Epithelial cell of esophagus (primary cell): Measurements from ENCODE around the gene SUSD2.

Experiments
- DNase-seq: peaks from one replicate; pipeline ENCODE4 v3.0.0; 2010; ENCODE audit warnings: low read depth
- H3K4me3 ChIP-seq: 2 replicates; pipeline ENCODE4 v1.5.1; 2011; ENCODE audit warnings: mild to moderate bottlenecking, low read length, control low read depth
- TF ChIP-seq, protein P1 (sequence below): IDR thresholded peaks from 2 replicates; pipeline ENCODE4 v1.5.1; 2011; ENCODE audit warnings: low read depth, mild to moderate bottlenecking, low read length, control low read depth, inconsistent platforms; ENCODE audit not compliant: insufficient read depth; ENCODE audit errors: missing control alignments

Gene SUSD2

DNA sequence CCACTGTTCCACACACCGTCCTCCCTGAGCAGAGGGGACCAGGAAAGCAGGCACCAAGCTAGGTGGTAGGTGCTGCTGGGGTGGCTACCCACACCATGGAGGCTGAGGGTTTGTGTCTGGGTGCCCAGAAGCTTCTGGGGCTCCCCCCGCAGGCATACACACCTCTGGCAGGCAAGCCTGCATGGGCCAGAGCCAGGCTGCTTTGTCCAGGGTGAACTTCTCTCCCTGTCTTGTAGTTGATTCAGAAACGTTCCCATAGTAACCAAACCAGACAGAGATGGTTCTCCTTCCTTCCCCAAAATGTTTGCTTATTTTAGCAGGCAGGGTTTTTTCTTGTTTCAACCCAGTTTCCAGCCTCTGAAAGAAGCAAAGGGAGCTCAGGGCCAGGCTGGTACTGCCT is 40.9 kb upstream of the SUSD2 start:
- H3K4me3 ChIP-seq, result no peak overlapping the region
- TF ChIP-seq, protein P1, sequence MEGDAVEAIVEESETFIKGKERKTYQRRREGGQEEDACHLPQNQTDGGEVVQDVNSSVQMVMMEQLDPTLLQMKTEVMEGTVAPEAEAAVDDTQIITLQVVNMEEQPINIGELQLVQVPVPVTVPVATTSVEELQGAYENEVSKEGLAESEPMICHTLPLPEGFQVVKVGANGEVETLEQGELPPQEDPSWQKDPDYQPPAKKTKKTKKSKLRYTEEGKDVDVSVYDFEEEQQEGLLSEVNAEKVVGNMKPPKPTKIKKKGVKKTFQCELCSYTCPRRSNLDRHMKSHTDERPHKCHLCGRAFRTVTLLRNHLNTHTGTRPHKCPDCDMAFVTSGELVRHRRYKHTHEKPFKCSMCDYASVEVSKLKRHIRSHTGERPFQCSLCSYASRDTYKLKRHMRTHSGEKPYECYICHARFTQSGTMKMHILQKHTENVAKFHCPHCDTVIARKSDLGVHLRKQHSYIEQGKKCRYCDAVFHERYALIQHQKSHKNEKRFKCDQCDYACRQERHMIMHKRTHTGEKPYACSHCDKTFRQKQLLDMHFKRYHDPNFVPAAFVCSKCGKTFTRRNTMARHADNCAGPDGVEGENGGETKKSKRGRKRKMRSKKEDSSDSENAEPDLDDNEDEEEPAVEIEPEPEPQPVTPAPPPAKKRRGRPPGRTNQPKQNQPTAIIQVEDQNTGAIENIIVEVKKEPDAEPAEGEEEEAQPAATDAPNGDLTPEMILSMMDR, result no peak
- DNase-seq, result no peak

DNA sequence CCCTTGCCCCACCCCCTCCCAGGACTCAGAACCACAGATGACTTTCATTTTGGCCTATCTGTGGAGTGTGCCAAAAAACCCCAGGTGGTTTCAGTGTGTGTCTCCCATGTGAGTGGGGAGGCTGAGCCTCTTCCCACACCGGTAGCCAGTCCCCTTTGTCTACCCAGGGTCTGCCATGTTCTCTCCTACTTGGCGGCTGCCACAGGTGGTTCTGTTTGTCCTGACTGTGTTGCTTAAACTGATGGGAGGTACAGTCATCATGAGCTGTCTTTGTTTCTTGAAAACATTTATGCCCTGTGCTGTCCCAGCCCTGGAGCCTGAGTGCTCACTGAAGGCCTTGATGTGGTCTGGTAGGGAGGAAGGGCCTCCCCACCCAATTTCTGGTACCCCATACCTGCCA is 39.7 kb upstream of the SUSD2 start:
- H3K4me3 ChIP-seq, result no peak overlapping the region
- TF ChIP-seq, protein P1, result no peak
- peak; percentile 83 for DNase-seq

GRCh38 chr22:24142241-24142640 is 39.0 kb upstream of the SUSD2 start:
- TF ChIP-seq, protein P1, result no peak
- no peak overlapping the region for H3K4me3 ChIP-seq
- DNase-seq, result peak; percentile 64

DNA sequence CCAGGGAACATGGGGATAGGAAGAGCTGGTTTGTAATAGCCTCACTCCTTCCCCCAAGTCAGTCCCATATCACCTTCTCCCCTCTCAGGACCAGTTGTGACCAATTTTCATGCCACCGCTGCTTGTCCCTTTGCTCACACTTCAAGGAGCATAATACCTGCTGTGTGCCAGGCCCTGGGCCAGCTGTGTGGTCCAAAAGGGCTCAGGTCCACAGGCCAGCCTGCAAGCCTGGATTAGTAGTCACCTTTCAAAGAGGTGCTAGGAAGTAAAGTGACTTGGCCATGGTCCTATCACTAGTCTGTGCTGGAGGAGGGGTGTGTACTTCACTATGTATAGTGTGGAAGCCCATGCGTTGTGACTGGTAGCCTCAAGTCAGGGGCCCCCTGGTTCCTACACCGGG is 38.5 kb upstream of the SUSD2 start:
- no peak for DNase-seq
- TF ChIP-seq, protein P1, result no peak
- no peak overlapping the region for H3K4me3 ChIP-seq

DNA sequence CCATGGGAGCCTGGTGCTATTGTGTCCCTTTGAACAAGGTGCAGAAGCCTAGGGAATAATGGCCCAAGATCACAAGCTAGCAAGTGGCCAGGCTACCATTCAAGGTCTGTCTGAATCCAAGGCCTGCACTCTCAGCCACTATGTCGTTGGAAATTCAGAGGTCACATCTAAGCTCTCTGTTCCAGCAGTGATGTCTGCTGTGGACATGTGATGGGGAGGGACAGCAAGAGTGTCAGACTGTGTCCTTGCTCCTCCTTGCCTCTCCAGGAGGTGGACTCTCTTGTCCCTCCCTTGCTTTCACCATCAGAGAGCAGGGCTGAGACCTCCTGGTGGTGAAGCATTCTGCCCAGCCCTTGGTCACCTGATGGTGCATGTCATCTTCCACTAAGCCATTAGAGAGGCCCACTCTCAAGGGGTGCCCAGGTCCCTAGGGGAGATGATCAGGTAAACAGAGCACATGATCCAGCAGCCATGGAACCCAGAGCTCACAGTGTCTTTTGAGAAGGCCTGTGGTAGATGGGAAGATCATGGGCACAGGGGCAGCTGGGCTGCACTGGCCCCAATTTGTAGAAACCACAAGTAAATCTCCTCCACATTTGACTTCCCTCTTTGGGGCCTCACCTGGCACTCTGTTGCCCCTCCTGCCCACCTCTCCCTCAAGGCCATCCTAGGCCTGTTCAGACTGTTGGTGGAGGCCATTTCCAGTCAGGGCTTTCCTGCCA is 37.1 kb upstream of the SUSD2 start:
- H3K4me3 ChIP-seq, result no peak overlapping the region
- no peak for DNase-seq
- TF ChIP-seq, protein P1, result no peak

DNA sequence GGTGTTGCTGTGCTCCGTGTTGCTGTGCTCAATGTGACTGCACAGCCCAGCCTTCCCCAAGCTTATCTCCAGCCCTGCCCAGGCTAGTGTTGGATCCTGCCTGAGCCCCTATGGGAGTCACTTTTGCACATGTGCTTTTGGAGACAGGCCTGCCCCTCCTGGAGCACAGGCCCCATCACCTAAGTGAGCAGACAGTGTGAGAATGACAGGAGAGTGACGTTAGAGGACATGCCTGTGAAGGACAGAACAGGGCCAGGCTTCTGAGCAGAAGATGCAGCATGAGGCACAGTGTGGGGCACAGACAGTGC is 36.6 kb upstream of the SUSD2 start:
- TF ChIP-seq, protein P1, result no peak
- DNase-seq, result no peak
- H3K4me3 ChIP-seq, result no peak overlapping the region
